Medulla oblongata (tissue), 1 donor: ENCODE measurements around the gene TRABD2B.

ENCODE experiments used
- DNase-seq: peaks from one replicate; pipeline ENCODE4 v3.0.0-alpha.2; 2015; ENCODE audit errors: extremely low spot score

The TRABD2B gene

GRCh38 chr1:47725000-47725473 is 272.1 kb downstream of the TRABD2B start:
- no peak for DNase-seq

DNA sequence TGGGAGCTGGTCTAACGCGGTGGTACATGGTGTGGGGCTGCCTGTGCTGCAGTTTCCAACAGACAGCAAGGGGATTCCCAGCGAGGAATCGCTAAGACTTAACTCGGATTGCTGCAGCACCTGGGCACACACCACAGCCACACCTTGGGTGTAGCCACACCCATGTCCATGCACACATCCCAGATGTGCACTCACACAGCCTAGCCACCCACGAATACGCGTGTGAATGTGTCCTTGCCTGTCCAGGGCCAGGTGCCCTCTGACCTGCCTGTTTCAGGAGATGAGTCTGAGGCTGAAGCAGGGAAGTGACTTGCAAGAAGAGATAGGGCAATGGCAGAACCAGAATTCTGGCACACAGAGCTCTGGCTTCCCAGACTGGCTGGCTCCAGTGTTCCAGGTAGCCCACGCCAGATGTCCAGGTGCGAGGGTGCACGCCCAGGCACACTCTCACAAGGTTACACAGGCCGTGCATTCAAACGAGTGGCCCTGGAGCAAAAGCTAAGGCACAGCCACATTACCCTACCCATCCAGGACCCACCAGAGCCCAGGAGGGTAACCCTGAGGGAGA is 272.7 kb downstream of the TRABD2B start:
- DNase-seq = no peak

DNA sequence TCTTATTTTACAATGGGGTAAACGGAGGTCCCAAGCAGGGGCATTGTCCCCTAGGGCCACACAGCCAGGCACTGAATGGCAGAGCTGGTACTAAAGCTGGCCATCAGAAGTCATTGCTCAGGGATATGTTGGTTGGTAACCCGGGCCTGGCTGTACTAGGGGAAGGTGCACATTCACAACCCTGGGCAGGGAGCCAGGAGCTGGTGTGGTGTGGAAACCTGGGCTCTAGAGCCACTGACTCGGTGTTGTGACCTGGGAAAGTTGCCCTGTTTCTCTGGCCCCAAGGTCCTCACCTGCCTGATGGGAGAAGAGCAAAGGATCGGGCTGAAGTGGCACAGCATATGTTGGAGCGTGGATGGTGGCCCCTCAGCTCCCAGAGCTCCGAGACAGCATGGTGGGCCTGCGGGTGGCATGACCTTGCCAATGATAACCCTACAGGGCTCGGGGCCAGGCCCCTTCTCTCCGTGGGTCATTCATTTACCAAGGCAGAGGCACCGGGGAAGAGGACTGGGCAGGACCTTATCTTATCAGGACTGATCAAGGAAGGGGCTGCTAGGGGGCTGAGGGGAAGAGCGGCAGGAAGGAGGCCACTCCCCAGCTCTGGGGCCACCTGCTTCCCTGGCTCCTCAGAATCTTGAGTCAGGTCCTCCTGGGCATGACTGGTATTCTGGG is 274.1 kb downstream of the TRABD2B start:
- no peak for DNase-seq

DNA sequence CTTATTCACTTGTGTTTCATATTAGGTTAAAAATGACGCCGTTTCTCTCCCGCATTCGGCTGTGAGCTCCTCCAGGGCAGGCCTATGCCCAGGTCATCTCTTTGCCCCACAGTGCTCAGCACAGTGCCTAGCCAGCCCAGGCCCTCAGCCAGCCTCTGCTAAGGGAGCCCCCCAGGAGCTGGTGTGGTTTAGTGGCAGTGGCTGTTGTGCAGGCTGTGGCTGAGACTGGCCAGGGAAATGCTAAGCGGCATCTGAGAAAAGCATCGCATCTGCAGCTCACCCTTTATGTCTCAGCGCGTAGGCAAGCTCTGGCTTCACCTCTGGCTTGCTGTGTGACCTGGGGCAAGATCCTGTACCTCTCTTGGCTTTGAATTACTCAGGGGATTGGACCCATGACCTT is 275.1 kb downstream of the TRABD2B start:
- DNase-seq = no peak

GRCh38 chr1:47720111-47720510 is 277.1 kb downstream of the TRABD2B start:
- no peak for DNase-seq

GRCh38 chr1:47717341-47717740 is 279.8 kb downstream of the TRABD2B start:
- DNase-seq = no peak

GRCh38 chr1:47713975-47714767 is 283.0 kb downstream of the TRABD2B start:
- DNase-seq = no peak

DNA sequence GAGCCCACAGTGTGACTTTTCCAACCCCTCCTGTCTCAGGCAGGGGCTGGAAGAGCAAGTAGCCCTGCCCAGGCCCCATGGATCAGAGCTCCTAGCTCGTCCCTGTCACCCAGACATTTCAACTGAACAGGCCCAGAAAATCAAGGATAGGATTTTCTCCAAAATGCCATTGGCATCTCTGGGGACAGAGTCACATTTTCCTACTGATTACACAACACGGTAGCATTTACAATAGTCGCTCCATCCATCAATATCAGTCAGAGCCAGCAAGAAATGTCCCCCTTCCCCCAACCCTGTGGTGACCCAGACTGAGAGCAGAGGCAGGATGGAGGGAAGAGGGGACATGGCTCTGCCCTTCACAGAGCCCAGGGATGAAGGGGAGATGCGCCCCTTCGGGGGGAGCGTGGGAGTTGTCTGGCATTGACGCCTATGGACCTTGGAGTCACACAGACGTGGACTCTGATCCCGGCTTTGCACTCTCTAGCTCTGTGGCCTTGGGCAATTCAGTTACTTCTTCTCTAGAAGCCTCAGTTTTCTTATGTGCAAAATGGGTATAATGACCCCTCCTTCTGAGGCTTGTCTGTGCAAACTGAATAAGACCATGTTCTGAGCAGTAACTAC is 283.7 kb downstream of the TRABD2B start:
- no peak for DNase-seq

DNA sequence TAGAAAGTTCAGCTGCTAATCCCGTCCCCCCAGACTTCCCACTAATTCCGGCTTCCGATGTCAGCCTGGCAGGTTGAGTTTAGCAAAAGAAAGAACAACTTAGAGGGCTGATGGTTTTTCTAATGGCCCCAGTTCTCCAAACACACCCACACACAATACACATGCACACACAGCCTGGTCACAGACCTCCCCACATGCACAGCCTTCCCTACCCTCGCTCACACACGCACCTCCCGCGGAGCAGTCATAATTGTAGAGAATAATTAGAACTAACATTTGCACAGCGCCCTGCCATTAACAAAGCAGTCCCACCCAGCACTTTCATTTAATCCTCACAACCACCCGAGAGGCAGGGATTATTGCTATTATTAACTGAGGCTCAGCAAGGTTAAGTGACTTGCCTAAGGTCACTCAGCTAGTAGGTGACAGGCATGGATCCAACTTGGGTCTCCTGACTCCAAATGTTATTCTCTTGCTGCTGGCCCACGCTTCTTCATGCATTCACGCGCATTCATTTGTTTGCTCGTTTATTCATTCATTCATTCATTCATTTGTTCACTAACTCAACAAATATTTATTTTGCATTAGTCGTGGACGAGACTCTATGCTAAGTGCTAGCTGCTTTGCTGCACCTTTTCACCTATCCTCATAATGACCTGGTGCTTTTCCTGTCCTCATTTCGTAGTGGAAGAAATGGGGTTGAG is 284.4 kb downstream of the TRABD2B start:
- DNase-seq = no peak

GRCh38 chr1:47711848-47712492 is 285.2 kb downstream of the TRABD2B start:
- DNase-seq = no peak

- DNase-seq = no peak
Observed at GRCh38 chr1:47711184-47711847, 285.9 kb downstream of the TRABD2B start.
